Measurements from ENCODE around the gene LBX2.

Gene LBX2

GRCh38 chr2:74526649-74527230 is 27.3 kb upstream of the LBX2 start:
- no peaks in the 10 kb centered on the region for H3K27me3 ChIP-seq (replicated peaks; ENCODE audit: control insufficient read depth, insufficient read depth, low read length, poor library complexity, severe bottlenecking)
- H3K4me1 ChIP-seq (ENCODE audit: control insufficient read depth, insufficient read depth, low read length, poor library complexity, severe bottlenecking): peaks cover 22% of the 10 kb centered on the region
- H3K9me3 ChIP-seq (ENCODE audit: control insufficient read depth, low read length): no peaks in the 10 kb centered on the region
- DNase-seq: no peak
- no peak overlapping the region for H3K4me3 ChIP-seq (ENCODE audit: insufficient read depth, low read depth, low read length, poor library complexity, severe bottlenecking)
- H3K27ac ChIP-seq (ENCODE audit: insufficient read depth, low read length, poor library complexity, severe bottlenecking): no peak overlapping the region
- H3K36me3 ChIP-seq (ENCODE audit: control insufficient read depth, insufficient read depth, low read length): peaks cover 21% of the 10 kb centered on the region

- H3K4me3 ChIP-seq (ENCODE audit: insufficient read depth, low read depth, low read length, poor library complexity, severe bottlenecking): no peak within 1 kb of the TSS
- no peak for DNase-seq
- peaks cover 18% of the 10 kb centered on the region for H3K4me1 ChIP-seq (ENCODE audit: control insufficient read depth, insufficient read depth, low read length, poor library complexity, severe bottlenecking)
- H3K27ac ChIP-seq (ENCODE audit: insufficient read depth, low read length, poor library complexity, severe bottlenecking): no peak within 1 kb of the TSS
- no peaks in the 10 kb centered on the region for H3K9me3 ChIP-seq (ENCODE audit: control insufficient read depth, low read length)
- no peaks in the 10 kb centered on the region for H3K27me3 ChIP-seq (replicated peaks; ENCODE audit: control insufficient read depth, insufficient read depth, low read length, poor library complexity, severe bottlenecking)
- H3K36me3 ChIP-seq (ENCODE audit: control insufficient read depth, insufficient read depth, low read length): peaks cover 21% of the 10 kb centered on the region
Measured at GRCh38 chr2:74525717-74526648, 26.6 kb upstream of the LBX2 start, which contains the start of gene DQX1. DQX1 (minus strand) TSS chr2:74526231; CDS start chr2:74525729, 502 bp downstream.

GRCh38 chr2:74524955-74525716 is 25.7 kb upstream of the LBX2 start:
- Histone ChIP-seq H3K27ac (ENCODE audit: insufficient read depth, low read length, poor library complexity, severe bottlenecking) (no peak overlapping the region), H3K27me3 (replicated peaks; ENCODE audit: control insufficient read depth, insufficient read depth, low read length, poor library complexity, severe bottlenecking) (no peaks in the 10 kb centered on the region), H3K9me3 (ENCODE audit: control insufficient read depth, low read length) (no peaks in the 10 kb centered on the region), H3K4me3 (ENCODE audit: insufficient read depth, low read depth, low read length, poor library complexity, severe bottlenecking) (no peak overlapping the region), H3K36me3 (ENCODE audit: control insufficient read depth, insufficient read depth, low read length) (peaks cover 21% of the 10 kb centered on the region), H3K4me1 (ENCODE audit: control insufficient read depth, insufficient read depth, low read length, poor library complexity, severe bottlenecking) (peaks cover 11% of the 10 kb centered on the region)
- no peak for DNase-seq

GRCh38 chr2:74524005-74524404 is 24.6 kb upstream of the LBX2 start:
- DNase-seq: no peak
- H3K4me3 ChIP-seq (ENCODE audit: insufficient read depth, low read depth, low read length, poor library complexity, severe bottlenecking): no peak overlapping the region
- H3K9me3 ChIP-seq (ENCODE audit: control insufficient read depth, low read length): no peaks in the 10 kb centered on the region
- peaks cover 21% of the 10 kb centered on the region for H3K36me3 ChIP-seq (ENCODE audit: control insufficient read depth, insufficient read depth, low read length)
- H3K27me3 ChIP-seq (replicated peaks; ENCODE audit: control insufficient read depth, insufficient read depth, low read length, poor library complexity, severe bottlenecking): peaks cover 9% of the 10 kb centered on the region
- no peak overlapping the region for H3K27ac ChIP-seq (ENCODE audit: insufficient read depth, low read length, poor library complexity, severe bottlenecking)
- peaks cover 8% of the 10 kb centered on the region for H3K4me1 ChIP-seq (ENCODE audit: control insufficient read depth, insufficient read depth, low read length, poor library complexity, severe bottlenecking)

- H3K4me3 ChIP-seq (ENCODE audit: insufficient read depth, low read depth, low read length, poor library complexity, severe bottlenecking): no peak overlapping the region
- peaks cover 14% of the 10 kb centered on the region for H3K36me3 ChIP-seq (ENCODE audit: control insufficient read depth, insufficient read depth, low read length)
- H3K4me1 ChIP-seq (ENCODE audit: control insufficient read depth, insufficient read depth, low read length, poor library complexity, severe bottlenecking): no peaks in the 10 kb centered on the region
- no peak for DNase-seq
- H3K9me3 ChIP-seq (ENCODE audit: control insufficient read depth, low read length): no peaks in the 10 kb centered on the region
- H3K27me3 ChIP-seq (replicated peaks; ENCODE audit: control insufficient read depth, insufficient read depth, low read length, poor library complexity, severe bottlenecking): peaks cover 22% of the 10 kb centered on the region
- no peak overlapping the region for H3K27ac ChIP-seq (ENCODE audit: insufficient read depth, low read length, poor library complexity, severe bottlenecking)
Measured at GRCh38 chr2:74522516-74522915, 23.1 kb upstream of the LBX2 start.

- peaks cover 58% of the 10 kb centered on the region for H3K27me3 ChIP-seq (replicated peaks; ENCODE audit: control insufficient read depth, insufficient read depth, low read length, poor library complexity, severe bottlenecking)
- H3K4me1 ChIP-seq (ENCODE audit: control insufficient read depth, insufficient read depth, low read length, poor library complexity, severe bottlenecking): peaks cover 36% of the 10 kb centered on the region
- no peaks in the 10 kb centered on the region for H3K36me3 ChIP-seq (ENCODE audit: control insufficient read depth, insufficient read depth, low read length)
- H3K9me3 ChIP-seq (ENCODE audit: control insufficient read depth, low read length): no peaks in the 10 kb centered on the region
- no peak for DNase-seq
- H3K27ac ChIP-seq (ENCODE audit: insufficient read depth, low read length, poor library complexity, severe bottlenecking): no peak overlapping the region
- H3K4me3 ChIP-seq (ENCODE audit: insufficient read depth, low read depth, low read length, poor library complexity, severe bottlenecking): peak overlapping the region; percentile 58
Measured at GRCh38 chr2:74516650-74517049, 17.2 kb upstream of the LBX2 start.

GRCh38 chr2:74515981-74516633 is 16.7 kb upstream of the LBX2 start:
- H3K4me1 ChIP-seq (ENCODE audit: control insufficient read depth, insufficient read depth, low read length, poor library complexity, severe bottlenecking): peaks cover 36% of the 10 kb centered on the region
- H3K27ac ChIP-seq (ENCODE audit: insufficient read depth, low read length, poor library complexity, severe bottlenecking): no peak overlapping the region
- peaks cover 58% of the 10 kb centered on the region for H3K27me3 ChIP-seq (replicated peaks; ENCODE audit: control insufficient read depth, insufficient read depth, low read length, poor library complexity, severe bottlenecking)
- H3K36me3 ChIP-seq (ENCODE audit: control insufficient read depth, insufficient read depth, low read length): no peaks in the 10 kb centered on the region
- no peaks in the 10 kb centered on the region for H3K9me3 ChIP-seq (ENCODE audit: control insufficient read depth, low read length)
- peak overlapping the region; percentile 58 for H3K4me3 ChIP-seq (ENCODE audit: insufficient read depth, low read depth, low read length, poor library complexity, severe bottlenecking)
- DNase-seq: peak; percentile 41 to 60 (median 58)

GRCh38 chr2:74515271-74515980 is 16.0 kb upstream of the LBX2 start:
- Histone ChIP-seq H3K27ac (ENCODE audit: insufficient read depth, low read length, poor library complexity, severe bottlenecking) (no peak overlapping the region), H3K4me1 (ENCODE audit: control insufficient read depth, insufficient read depth, low read length, poor library complexity, severe bottlenecking) (peaks cover 36% of the 10 kb centered on the region), H3K36me3 (ENCODE audit: control insufficient read depth, insufficient read depth, low read length) (no peaks in the 10 kb centered on the region), H3K4me3 (ENCODE audit: insufficient read depth, low read depth, low read length, poor library complexity, severe bottlenecking) (peak overlapping the region; percentile 58), H3K27me3 (replicated peaks; ENCODE audit: control insufficient read depth, insufficient read depth, low read length, poor library complexity, severe bottlenecking) (peaks cover 58% of the 10 kb centered on the region), H3K9me3 (ENCODE audit: control insufficient read depth, low read length) (no peaks in the 10 kb centered on the region)
- no peak for DNase-seq

Measured in effector memory CD4-positive, alpha-beta T cell (primary cell).